GM18519 (cell line): ENCODE data around the gene SYNCRIP.
"Not testable (repeated sequence)": the region's sequence is repeated elsewhere in the genome, so short reads cannot be mapped to it uniquely, and the experiment has no call there.

Experiments used
- ATAC-seq: cut with Tn5 transposase; IDR thresholded peaks from one replicate; pipeline ENCODE4 v1.9.1; 2021; ENCODE audit warnings: mild to moderate bottlenecking, moderate library complexity; ENCODE audit not compliant: unreplicated experiment, low FRiP score

Gene SYNCRIP

DNA sequence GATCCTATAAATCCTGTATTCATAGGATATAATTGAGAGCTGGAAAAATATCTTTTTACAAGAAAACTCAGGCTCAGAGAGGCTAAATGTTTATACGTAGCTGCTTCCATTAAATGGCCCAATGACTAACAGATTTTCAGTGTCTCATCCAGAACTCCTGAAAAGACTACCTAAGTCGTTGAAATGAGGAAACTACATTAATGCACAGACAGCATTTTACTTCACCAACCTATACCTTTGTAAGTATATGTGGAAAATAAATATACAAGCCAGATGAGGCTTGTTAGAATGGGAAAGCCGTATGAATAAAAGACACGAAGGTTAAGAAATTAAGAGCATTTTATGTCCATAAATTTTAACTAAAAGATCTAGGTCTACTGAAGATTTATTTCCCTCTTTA, 40.6 kb downstream of the SYNCRIP start:
- no peak for ATAC-seq

DNA sequence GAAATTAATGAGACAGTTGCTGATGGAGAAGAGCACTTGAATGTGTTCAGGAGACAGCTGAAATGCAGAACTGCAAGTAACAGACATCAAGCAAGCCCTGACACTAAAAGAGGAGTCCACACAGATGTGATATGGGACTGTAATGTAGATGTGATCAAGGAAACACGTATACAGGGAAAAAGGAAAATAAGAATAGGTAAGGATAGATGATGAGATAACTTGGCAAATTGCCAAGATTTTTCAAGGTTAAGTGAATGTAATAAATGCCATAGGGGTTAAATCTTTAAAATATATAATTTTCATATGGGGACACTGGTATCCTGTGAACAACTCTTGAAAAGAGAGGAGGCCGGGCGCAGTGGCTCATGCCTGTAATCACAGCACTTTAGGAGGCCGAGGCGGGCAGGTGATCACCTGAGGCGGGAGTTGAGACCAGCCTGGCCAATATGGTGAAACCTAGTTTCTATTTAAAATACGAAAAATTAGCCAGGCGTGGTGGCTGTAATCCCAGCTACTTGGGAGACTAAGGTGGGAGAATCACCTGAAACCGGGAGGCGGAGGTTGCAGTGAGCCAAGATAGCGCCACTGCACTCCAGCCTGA, 41.9 kb downstream of the SYNCRIP start:
- ATAC-seq: no peak

DNA sequence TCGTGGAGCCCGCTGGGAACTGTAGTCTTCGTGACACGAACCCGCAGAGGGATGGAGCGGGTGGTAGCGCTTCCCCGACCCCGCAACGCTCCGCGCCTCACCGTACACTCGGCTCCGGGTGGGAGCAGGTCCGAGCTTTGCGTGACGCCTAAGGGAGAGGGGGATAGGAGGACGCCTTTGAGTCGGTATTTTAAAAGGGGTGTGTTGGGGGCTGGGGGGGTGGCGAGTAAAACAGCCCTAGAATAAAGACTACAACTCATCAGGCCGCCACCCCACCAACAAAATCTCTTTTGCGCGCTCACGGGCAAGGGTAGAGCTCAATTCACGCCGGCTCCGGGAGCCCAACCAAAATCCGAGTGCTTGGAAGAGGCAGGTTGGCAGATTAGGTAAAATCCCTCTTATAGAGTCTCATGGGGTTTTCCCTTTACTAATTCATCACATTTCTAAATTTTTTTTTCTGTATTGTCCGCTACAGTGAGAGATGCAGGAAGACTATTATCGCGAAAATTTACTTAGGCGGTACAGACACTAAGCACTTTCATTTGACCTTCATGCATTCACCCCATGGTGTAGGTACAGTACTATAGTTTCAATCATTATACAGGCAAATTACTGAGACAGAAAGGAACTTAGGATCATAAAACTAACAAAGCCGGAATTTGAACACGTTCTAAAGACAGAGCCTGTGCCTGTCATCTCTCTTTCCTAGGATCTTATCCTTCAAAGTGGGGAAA, 48.3 kb downstream of the SYNCRIP start:
- no peak for ATAC-seq

DNA sequence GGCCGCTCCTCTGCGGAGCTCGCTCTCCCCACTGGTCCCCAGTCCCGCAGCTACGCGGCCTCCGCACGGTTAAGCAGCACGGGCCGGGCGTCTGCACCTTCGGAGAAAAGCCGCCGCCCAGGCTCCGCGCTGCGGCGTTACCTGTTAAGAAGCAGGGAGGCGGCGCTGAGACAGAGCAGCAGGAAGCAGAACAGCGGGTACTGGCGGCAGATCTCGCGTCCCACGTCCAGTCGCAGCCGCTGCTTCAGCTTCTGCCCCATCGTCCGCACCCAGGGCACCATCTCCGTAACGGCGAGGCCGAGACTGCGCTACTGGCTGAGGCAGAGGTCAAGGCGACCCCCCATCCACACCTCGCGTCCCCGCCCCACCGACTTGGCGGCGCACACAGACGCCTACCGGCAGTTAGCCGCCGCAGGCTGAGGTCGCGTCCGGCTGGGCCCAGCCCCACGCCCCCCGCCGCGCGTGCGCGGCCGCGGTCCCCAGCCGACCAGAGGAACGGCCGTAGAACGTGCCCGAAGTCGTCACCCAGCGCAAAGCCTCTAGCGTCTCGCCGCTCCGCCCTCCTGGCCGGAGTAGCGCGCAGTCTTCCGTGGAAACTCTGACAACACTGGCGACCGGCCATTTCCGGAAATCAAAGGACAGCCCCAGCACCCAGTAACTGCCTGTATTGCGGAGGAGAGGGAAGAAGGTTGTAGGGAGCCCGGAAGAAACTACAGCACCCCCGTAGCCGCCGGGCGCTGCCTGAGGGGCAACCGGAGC, 49.1 kb downstream of the SYNCRIP start, which contains the start of gene SNX14:
TSS of gene SNX14 (minus strand) at position 421 of the 759 bp plus-strand sequence. CDS start at position 281, 140 bp downstream.
- ATAC-seq: peak; percentile 87

DNA sequence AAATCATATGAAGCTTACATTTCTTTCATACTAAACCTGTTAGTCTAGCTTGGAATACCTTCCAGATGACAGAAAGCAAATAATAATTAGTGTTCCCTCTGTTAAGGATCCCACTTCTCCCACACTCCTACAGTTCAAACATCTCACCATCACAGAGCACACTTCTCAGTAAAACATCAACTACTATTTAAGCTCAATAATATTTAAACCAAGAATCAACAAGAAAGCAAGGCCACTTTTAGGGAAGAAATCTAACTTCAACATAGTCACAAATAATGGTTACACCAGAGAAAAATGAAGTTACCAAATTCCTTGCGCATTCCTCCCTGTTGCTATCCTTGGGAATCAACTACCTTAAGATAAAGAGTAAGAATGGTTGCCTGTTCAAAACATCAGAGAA, 50.7 kb downstream of the SYNCRIP start:
- no peak for ATAC-seq

DNA sequence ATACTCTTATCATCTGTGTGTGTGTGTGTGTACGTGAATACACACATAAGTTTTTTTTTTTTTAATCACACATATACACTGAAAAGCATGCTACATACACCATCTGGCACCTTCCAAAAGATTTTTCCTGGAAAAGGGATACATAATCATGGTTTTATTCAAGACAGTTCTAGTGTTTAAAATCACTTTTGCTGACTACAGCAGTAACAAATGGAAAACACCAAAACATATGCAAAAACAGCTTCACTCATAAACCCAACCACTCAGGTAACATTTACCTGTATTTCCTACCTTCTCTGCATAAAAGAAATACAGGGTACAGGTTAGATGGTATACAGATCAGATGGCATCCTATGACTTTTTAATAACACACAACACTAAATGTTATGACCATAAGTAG, 51.5 kb downstream of the SYNCRIP start:
- no peak for ATAC-seq

DNA sequence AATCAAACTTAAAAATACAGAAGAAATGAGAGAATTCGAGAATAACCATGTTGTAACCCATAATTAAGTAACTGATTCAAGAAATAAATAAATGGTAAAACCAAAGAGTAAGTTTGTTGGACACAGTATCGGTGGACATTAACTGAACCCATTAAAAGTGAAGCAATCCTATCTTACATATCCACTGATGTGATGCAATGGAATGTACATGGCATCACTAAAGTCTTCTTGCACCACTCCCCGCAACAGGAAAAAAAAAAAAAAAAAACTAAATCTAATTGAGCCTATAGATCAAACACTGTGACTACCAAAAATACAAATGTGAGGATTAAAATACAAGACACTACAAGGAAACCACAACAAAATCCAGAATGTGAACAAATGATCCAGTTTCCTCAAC, 56.9 kb downstream of the SYNCRIP start:
- no peak for ATAC-seq

DNA sequence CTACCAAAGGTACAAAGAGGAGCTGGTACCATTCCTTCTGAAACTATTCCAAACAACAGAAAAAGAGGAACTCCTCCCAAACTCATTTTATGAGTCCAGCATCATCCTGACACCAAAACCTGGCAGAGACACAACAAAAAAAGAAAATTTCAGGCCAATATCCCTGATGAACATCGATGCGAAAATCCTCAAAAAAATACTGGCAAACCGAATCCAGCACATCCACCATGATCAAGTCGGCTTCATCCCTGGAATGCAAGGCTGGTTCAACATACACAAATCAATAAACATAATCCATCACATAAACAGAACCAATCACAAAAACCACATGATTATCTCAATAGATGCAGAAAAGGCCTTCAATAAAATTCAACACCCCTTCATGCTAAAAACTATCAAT, 59.9 kb downstream of the SYNCRIP start:
- ATAC-seq: not testable (repeated sequence)

DNA sequence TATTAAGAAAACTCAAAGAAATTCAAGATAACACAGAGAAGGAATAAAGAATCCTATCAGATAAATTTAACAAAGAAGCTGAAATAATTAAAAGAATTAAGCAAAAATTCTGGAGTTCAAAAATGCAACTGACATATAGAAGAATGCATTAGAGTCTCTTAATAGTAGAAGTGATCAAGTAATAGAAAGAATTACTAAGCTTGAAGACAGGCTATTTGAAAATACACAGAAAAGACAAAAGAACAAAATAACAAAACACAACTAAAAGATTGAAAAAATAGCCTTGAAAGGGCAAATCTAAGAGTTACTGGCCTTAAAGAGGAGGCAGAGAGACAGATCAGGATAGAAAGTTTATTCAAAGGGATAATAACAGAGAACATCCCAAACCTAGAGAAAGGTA, 61.1 kb downstream of the SYNCRIP start:
- no peak for ATAC-seq

DNA sequence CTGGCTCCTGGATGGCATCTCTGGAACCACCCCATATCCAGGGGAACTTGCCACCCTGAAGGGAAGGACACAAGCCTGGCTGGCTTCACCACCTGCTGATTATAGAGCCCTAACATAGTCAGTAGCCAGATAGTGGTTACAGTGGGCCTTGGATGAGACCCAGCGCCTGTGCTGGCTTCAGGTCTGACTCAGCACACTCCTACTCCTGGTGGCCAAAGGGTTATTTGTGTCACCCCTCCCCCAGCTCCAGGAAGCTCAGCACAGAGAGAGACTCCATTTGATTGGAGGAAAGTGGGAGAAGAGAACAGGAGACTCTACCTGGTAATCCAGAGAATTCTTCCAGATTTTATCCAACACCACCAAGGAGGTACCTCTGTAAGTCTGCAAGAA, 61.8 kb downstream of the SYNCRIP start:
- ATAC-seq: peak; percentile 96

DNA sequence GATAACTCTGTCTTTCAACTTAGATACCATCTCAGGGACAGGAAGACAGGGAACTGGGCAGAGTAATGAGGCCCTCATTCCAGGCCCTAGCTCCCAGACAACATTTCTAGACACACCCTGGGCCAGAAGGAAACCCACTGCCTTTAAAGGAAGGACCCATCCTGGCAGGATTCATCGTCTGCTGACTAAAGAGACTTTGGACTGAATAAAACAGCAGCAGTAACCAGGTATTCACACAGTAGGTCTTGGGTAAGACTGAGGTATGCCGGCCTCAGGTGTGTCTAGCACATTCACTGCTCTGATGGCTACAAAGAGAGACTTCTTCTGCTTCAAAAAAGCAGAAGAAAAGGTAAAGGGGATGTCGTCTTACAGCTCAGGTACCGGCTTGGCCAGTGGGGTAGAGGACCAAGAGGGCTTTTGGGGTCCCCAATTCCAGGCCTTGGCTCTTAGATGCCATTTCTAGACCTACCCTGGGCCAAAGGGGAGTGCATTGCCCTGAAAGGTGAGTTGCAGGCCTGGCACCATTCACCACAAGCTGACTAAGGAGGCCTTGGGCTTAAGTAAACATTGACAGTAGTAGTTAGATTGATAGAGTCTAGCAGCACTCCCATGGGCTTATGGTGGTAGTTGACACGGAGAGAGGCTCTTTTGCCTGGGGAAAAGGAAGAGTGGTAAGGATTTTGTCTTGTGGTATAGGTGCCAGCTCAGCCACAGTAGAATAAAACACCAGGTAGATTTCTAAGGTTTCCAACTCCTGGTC, 62.4 kb downstream of the SYNCRIP start:
- ATAC-seq: no peak

DNA sequence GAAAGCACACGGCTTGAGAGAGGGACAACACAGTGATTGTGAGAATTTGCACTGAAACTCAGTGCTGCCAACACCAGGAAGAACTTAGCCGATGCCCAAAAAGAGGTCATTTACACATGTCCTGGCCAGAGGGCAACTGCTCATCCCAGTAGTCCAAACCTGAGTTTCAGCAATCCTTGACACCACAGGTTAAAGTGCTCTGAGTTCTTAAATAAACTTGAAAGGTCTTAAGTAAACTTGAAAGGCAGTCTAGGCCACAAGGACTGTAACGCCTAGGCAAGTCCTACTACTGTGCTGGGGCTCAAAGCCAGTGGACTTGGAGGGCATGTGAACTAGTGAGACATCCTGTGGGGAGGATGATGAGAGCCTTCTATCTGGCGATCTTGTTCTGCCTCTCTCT, 63.1 kb downstream of the SYNCRIP start:
- ATAC-seq: no peak

DNA sequence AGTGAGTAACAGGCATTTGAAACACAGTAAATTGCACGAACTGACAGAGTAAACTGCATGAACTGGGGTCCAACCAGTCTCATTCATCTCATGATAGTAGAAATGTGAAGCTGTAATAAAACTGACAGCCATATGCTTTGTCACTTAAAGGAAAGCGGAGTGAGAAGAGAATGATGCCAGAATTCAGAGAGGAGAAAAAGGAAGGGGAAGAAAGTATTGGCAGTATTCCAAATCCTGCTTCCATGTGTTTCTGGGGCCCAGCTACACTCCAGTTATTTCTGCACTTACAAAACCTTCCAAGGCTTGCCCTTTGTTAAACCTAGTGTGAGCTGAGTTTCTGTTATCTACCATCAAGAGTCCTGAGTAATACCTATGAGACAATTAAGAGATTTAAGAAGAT, 66.2 kb downstream of the SYNCRIP start:
- no peak for ATAC-seq

DNA sequence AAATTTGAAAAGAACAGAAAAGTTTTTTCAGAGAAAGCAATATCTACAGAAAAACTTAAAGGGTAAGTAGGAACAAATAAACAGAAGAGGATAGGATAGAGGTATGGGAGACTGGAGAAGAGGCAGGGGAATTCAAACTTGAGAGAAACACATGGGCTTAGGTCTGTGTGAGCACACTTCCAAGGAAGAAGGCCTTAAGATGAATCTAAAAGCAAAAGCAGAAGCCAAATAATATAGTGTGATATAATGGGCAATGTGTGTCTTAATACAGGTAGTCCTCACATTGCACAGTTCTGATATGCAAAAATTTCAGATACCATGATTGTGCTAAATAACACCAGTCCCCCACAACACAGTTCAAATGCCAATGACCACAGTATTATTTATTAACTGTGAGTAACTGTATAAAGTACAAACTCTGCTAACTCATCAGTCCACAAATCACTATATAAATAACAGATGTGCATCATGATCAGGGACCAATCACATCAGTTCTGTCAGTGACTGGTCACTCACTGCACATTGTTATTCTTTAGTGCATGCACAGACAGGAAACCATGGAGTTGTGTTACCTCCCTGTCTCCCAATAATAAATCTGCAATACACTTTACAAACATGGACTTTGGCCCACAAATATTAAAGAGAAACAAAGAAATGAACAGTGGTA, 67.6 kb downstream of the SYNCRIP start:
- no peak for ATAC-seq

DNA sequence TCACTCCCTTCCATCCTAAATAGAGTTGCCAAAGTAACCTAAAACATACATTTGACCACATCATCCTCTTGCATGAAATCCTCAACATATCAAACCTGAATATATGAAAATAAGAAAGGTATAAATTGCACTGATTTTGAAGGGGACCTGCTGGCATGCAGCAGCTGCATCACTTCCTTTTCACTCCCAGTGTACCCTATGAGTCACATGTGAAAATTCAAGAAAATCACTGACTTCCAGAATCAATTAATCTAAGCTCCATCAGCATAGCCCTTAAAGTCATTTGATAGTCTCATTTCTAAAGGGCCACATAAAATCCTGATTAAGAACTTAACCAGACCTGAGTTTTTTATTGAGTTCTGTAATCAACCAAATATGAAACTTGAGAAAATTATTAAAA, 73.4 kb downstream of the SYNCRIP start:
- no peak for ATAC-seq

DNA sequence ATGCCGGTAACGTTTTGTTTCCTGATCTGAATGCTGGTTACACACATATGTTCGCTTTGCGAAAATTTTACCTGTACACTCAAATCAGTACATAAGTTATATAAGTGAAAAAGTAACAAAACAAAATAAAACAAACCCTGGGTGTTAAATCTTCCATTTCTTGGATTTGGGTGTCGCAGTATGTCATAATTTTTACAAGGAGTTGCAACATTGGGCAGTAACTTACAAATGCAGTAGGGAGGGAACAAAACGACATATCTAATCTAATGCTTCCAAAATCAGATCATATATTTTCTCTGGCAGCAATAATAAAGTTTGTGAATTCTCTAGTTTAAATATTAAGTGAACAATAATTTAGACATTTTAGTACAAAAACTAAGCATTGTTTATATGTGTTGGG, 74.3 kb downstream of the SYNCRIP start:
- no peak for ATAC-seq

DNA sequence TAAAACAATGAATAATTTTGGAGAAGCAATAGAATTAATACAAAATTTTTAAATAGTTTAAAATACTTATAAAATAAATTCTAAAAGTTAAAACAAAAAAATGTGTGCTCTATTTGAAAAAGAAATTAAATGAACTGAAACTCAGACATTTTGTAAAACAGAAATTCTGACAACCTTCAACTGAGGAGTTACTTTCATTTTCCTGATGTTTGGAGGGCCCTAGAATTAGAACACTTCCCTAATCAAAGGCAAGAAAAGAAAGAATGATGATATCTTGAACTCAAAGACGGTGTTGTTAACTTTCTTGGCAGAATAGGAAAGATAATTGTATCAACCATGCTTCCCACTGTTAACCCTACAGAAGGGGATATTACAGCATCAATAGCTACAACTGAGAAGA, 77.0 kb downstream of the SYNCRIP start:
- no peak for ATAC-seq

DNA sequence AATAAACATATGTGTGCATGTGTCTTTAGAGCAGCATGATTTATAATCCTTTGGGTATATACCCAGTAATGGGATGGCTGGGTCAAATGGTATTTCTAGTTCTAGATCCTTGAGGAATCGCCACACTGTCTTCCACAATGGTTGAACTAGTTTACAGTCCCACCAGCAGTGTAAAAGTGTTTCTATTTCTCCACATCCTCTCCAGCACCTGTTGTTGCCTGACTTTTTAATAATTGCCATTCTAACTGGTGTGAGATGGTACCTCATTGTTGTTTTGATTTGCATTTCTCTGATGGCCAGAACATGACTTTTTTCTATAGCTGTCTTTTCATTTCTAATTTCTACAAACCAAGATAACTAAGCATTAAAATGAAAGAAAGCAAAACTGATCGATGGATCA, 78.5 kb downstream of the SYNCRIP start:
- ATAC-seq: not testable (repeated sequence)
